Neural crest cell (in vitro differentiated cells): ENCODE measurements around the gene URI1. TPM values are rescaled to one million over a fixed set of nuclear protein-coding genes. Genes with fewer than 3 reads are reported as not detected.

Experiments
- DNase-seq: peaks from one replicate; pipeline ENCODE4 v3.0.0; 2021; ENCODE audit warnings: low read depth, mixed read lengths, low spot score
- H3K27ac Mint-ChIP-seq: one replicate; pipeline ENCODE4 v1.8.0; 2021; ENCODE audit warnings: mild to moderate bottlenecking, mixed read lengths; ENCODE audit not compliant: unreplicated experiment
- H3K27me3 Mint-ChIP-seq: 2 replicates; pipeline ENCODE4 v1.8.0; 2021; ENCODE audit warnings: low read depth, mild to moderate bottlenecking, mixed read lengths
- H3K36me3 Mint-ChIP-seq: 2 replicates; pipeline ENCODE4 v1.8.0; 2021; ENCODE audit warnings: low read depth, mild to moderate bottlenecking, mixed read lengths
- H3K4me1 Mint-ChIP-seq: 2 replicates; pipeline ENCODE4 v1.8.0; 2021; ENCODE audit warnings: mixed read lengths
- H3K4me3 Mint-ChIP-seq: one replicate; pipeline ENCODE4 v1.8.0; 2021; ENCODE audit warnings: mild to moderate bottlenecking, mixed read lengths
- H3K9me3 Mint-ChIP-seq: 2 replicates; pipeline ENCODE4 v1.8.0; 2021; ENCODE audit warnings: mixed read lengths
- total RNA-seq: library from RNA; stranded (reverse); gene quantifications from 2 replicates; pipeline ENCODE4 v1.2.1, GENCODE V29; 2021
- TF ChIP-seq, protein P1 (sequence below): fragments of 200-600 bp; sonication (generic); conservative IDR thresholded peaks from 2 replicates; pipeline ENCODE4 v1.5.0; 2021; ENCODE audit warnings: antibody characterized with exemption, mild to moderate bottlenecking

Gene URI1
- total RNA-seq, 1 donor from 2014 or later, result 58.6 TPM

- H3K27ac Mint-ChIP-seq, result peak overlapping the region; percentile 43
These were observed 110.4 kb downstream of the URI1 start for GRCh38 chr19:30052122-30053075.

DNA sequence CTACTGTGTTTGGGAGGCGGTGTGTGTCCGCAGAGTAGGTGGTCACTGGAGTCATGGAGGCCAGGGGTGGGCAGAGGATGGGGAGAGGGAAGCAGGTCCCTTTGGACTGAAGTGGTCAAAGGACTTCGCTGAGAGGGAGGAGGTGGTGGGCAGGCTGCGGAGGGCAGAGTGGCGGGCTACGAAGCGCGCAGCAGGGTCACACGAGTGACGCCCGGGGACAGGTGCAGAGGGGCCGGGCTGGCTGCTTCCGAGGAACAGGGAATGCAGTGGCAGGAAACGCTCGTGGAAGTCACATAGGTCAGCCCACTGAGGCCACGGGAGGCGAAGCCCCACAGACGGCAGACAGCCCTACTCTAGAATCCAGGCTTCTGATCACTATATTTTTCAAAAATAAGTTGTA lies 111.5 kb downstream of the URI1 start:
- H3K27me3 Mint-ChIP-seq, result no peaks in the 10 kb centered on the region
- peaks cover 28% of the 10 kb centered on the region for H3K4me1 Mint-ChIP-seq
- H3K4me3 Mint-ChIP-seq, result no peak overlapping the region
- DNase-seq, result no peak
- TF ChIP-seq, protein P1, sequence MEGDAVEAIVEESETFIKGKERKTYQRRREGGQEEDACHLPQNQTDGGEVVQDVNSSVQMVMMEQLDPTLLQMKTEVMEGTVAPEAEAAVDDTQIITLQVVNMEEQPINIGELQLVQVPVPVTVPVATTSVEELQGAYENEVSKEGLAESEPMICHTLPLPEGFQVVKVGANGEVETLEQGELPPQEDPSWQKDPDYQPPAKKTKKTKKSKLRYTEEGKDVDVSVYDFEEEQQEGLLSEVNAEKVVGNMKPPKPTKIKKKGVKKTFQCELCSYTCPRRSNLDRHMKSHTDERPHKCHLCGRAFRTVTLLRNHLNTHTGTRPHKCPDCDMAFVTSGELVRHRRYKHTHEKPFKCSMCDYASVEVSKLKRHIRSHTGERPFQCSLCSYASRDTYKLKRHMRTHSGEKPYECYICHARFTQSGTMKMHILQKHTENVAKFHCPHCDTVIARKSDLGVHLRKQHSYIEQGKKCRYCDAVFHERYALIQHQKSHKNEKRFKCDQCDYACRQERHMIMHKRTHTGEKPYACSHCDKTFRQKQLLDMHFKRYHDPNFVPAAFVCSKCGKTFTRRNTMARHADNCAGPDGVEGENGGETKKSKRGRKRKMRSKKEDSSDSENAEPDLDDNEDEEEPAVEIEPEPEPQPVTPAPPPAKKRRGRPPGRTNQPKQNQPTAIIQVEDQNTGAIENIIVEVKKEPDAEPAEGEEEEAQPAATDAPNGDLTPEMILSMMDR, result no peak
- H3K27ac Mint-ChIP-seq, result peak overlapping the region; percentile 72
- peaks cover 5% of the 10 kb centered on the region for H3K36me3 Mint-ChIP-seq
- peaks cover 11% of the 10 kb centered on the region for H3K9me3 Mint-ChIP-seq

More at GRCh38 chr19:30052122-30053075, 110.4 kb downstream of the URI1 start:
- TF ChIP-seq, protein P1, result no peak
- Mint-ChIP-seq H3K4me3 (no peak overlapping the region), H3K4me1 (peaks cover 29% of the 10 kb centered on the region), H3K9me3 (peaks cover 4% of the 10 kb centered on the region), H3K36me3 (peaks cover 1% of the 10 kb centered on the region), H3K27me3 (no peaks in the 10 kb centered on the region)
- no peak for DNase-seq

DNA sequence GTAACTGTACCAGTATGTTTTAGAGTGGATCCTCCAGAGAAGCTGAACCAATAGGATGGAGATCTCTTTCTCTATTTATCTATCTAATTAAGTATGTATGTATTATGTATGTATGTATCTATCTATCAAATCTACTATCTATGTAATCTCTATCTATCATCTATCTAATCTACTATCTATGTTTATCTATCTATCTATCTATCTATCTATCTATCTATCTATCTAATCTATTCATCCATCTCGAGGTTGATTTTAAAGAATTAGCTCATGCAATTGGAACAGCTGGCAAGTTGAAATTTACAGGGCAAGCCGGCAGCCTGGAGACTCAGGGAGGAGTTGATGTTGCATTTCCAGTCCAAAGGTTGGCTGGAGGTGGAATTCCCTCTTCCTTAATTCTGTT lies 112.2 kb downstream of the URI1 start:
- no peak overlapping the region for H3K27ac Mint-ChIP-seq
- TF ChIP-seq, protein P1, result no peak
- peak overlapping the region; percentile 31 for H3K4me3 Mint-ChIP-seq
- peaks cover 21% of the 10 kb centered on the region for H3K4me1 Mint-ChIP-seq
- no peaks in the 10 kb centered on the region for H3K27me3 Mint-ChIP-seq
- peaks cover 11% of the 10 kb centered on the region for H3K9me3 Mint-ChIP-seq
- no peak for DNase-seq
- peaks cover 5% of the 10 kb centered on the region for H3K36me3 Mint-ChIP-seq

DNA sequence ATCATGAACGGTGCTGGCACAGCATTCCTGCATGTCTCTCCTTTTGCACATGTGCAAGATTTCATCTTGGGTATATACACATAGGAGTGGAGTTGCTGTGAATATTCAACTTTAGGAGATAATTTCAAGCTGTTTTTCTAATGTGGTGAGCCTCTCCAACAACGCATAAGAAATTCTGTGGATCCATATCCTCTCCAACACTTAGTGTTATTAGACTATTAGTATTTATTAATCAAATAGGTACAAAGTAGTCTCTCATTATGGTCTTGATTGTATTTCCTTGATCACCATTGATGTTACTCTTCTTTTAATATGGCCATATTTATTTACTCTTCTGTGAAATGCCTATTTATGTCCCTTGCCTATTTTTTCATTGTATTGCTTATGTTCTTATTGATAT lies 114.5 kb downstream of the URI1 start:
- Mint-ChIP-seq H3K27ac (no peak overlapping the region), H3K27me3 (no peaks in the 10 kb centered on the region), H3K4me3 (no peak overlapping the region), H3K36me3 (peaks cover 5% of the 10 kb centered on the region), H3K9me3 (peaks cover 11% of the 10 kb centered on the region), H3K4me1 (peaks cover 8% of the 10 kb centered on the region)
- TF ChIP-seq, protein P1, result no peak
- DNase-seq, result no peak

DNA sequence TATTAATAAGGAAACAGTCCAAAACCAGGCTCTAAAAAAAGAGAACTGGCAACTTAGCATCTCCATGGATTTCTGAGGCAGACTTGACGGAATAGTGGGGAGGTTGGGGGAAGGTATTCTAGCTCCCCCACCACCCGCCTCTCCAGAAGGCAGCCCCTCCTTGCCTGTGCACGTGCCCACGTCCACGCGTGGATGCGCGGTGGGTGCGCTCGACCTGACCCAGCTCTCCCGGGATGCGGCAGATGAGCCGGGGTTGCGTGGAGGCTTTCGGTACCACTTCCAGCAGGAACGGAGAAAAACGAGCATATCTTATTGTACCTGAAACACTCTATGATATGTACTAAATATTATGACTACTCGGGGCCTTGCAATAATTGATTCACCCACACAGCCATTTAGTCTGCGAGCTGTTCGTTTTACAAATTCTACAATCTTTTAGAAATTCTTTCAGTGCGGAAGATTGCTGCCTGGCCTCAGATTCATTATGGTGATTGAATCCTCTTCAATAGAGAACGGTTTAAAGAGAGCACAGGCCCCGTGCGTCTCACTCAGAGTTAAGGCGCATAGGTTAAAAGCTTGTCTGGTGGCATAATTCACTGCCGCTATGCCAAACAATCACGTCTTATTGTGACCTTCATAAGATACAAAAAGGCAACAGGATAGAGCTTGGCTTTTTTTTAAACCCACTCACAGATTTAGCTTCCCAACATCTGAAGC lies 117.9 kb downstream of the URI1 start:
- H3K27me3 Mint-ChIP-seq, result no peaks in the 10 kb centered on the region
- TF ChIP-seq, protein P1, result no peak

More for the DNA sequence above, 117.9 kb downstream of the URI1 start:
- H3K27ac Mint-ChIP-seq, result no peak overlapping the region
- peaks cover 7% of the 10 kb centered on the region for H3K4me1 Mint-ChIP-seq
- H3K4me3 Mint-ChIP-seq, result no peak overlapping the region
- peaks cover 5% of the 10 kb centered on the region for H3K36me3 Mint-ChIP-seq
- H3K9me3 Mint-ChIP-seq, result peaks cover 11% of the 10 kb centered on the region
- no peak for DNase-seq
